ENCODE data around the gene ADCY3. TPM values are rescaled to one million over a fixed set of nuclear protein-coding genes. Genes with fewer than 3 reads are reported as not detected.

ADCY3 gene
- polyA plus RNA-seq, 1 donor (not counting 4 experiments of a cell fraction or from before 2014, with no cell fraction given): 33.2 TPM

DNA sequence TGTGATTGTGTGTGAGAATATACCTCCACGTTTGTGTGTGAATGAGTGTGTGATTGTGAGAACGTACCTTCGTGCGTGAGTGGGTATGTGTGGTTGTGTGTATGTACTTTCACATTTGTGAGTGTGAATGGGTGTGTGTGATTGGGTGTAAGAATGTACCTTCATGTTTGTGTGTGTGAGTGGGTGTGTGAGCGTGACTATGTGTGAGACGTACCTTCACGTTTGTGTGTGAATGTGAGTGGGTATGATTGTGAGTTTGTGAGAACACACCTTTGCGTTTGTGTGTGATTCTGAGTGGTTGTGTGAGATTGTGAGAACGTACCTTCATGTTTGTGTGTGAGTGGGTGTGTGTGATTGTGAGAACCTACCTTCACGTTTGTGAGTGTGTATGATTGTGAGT is 5.8 kb upstream of the ADCY3 start:
- no peak overlapping the region for H2AFZ ChIP-seq (ENCODE audit: control insufficient read depth, low read length)

DNA sequence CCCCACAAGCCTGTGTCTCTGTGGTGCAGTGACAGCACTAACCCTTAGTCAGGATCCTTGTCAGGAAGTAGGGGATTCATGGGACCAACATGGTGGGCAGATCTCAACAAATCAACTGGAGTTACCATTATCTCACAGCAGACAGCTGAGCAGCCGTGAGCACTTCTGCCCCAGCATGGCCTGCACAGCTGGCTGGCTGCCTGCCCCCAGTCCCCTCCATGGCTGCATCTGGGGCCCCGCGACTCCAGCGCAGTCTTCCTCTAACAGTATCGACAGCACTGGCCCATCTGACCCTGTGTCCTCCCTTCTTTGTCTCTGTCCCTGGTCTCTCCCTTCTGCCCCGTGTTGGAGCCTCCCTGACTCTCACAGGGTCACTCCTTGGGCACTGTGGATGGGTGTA is 4.7 kb upstream of the ADCY3 start:
- no peaks in the 10 kb centered on the region for H4K20me1 ChIP-seq (ENCODE audit: control insufficient read depth, extremely low read depth, insufficient read depth, low read length)
- H2AFZ ChIP-seq (ENCODE audit: control insufficient read depth, low read length): no peak overlapping the region
- dilution Hi-C loops (cut with MboI; ENCODE audit: extremely low pct_ligation_motif_present, low sequenced_read_pairs): no loop called here
- H3K4me2 ChIP-seq (ENCODE audit: control insufficient read depth, extremely low read depth, insufficient read depth, low read depth, low read length): no peak overlapping the region
- TF ChIP-seq, protein P1, sequence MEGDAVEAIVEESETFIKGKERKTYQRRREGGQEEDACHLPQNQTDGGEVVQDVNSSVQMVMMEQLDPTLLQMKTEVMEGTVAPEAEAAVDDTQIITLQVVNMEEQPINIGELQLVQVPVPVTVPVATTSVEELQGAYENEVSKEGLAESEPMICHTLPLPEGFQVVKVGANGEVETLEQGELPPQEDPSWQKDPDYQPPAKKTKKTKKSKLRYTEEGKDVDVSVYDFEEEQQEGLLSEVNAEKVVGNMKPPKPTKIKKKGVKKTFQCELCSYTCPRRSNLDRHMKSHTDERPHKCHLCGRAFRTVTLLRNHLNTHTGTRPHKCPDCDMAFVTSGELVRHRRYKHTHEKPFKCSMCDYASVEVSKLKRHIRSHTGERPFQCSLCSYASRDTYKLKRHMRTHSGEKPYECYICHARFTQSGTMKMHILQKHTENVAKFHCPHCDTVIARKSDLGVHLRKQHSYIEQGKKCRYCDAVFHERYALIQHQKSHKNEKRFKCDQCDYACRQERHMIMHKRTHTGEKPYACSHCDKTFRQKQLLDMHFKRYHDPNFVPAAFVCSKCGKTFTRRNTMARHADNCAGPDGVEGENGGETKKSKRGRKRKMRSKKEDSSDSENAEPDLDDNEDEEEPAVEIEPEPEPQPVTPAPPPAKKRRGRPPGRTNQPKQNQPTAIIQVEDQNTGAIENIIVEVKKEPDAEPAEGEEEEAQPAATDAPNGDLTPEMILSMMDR (optimal IDR thresholded peaks at IDR 0.05 in 1 of 3, IDR thresholded peaks at IDR 0.05 in 1 of 3, conservative IDR thresholded peaks at IDR 0.05 in 1 of 3; ENCODE audit: extremely low read depth in 1 of 3, insufficient read depth in 2 of 3, low read length in 3 of 3): no peak
- TF ChIP-seq EZH2 (IDR thresholded peaks at IDR 0.05; ENCODE audit: low read length): no peak
- DNase-seq (ENCODE audit: low read depth, low spot score) (no peak), FAIRE-seq (no peak)
- H3K4me1 ChIP-seq (ENCODE audit: control insufficient read depth, extremely low read depth, insufficient read depth, low read length): peaks cover 19% of the 10 kb centered on the region
- no peak overlapping the region for H3K27ac ChIP-seq (ENCODE audit: control insufficient read depth, insufficient read depth, low read length)
- H3K4me3 ChIP-seq (ENCODE audit: control insufficient read depth in 2 of 3, extremely low read depth in 1 of 3, insufficient read depth in 2 of 3, low read depth in 1 of 3, low read length in 3 of 3): no peak overlapping the region
- no peak overlapping the region for H3K9ac ChIP-seq (ENCODE audit: control insufficient read depth, extremely low read depth, insufficient read depth, low read length)
- H3K9me1 ChIP-seq (ENCODE audit: control insufficient read depth, extremely low read depth, insufficient read depth, low read length): no peaks in the 10 kb centered on the region
- no peaks in the 10 kb centered on the region for H3K27me3 ChIP-seq (ENCODE audit: control insufficient read depth, extremely low read depth, insufficient read depth, low read length)
- H3K36me3 ChIP-seq (ENCODE audit: control insufficient read depth in 2 of 2, extremely low read depth in 1 of 2, insufficient read depth in 2 of 2, low read length in 2 of 2): no peaks in the 10 kb centered on the region
- no peaks in the 10 kb centered on the region for H3K79me2 ChIP-seq (ENCODE audit: control insufficient read depth, insufficient read depth, low read length)
- no peaks in the 10 kb centered on the region for H3K9me3 ChIP-seq (ENCODE audit: control insufficient read depth, low read depth, low read length)

More for the DNA sequence above, 5.8 kb upstream of the ADCY3 start:
- dilution Hi-C loops (cut with MboI; ENCODE audit: extremely low pct_ligation_motif_present, low sequenced_read_pairs): no loop called here
- no peaks in the 10 kb centered on the region for H4K20me1 ChIP-seq (ENCODE audit: control insufficient read depth, extremely low read depth, insufficient read depth, low read length)
- no peak overlapping the region for H3K9ac ChIP-seq (ENCODE audit: control insufficient read depth, extremely low read depth, insufficient read depth, low read length)
- H3K27me3 ChIP-seq (ENCODE audit: control insufficient read depth, extremely low read depth, insufficient read depth, low read length): no peaks in the 10 kb centered on the region
- H3K9me1 ChIP-seq (ENCODE audit: control insufficient read depth, extremely low read depth, insufficient read depth, low read length): no peaks in the 10 kb centered on the region
- peaks cover 23% of the 10 kb centered on the region for H3K4me1 ChIP-seq (ENCODE audit: control insufficient read depth, extremely low read depth, insufficient read depth, low read length)
- no peaks in the 10 kb centered on the region for H3K9me3 ChIP-seq (ENCODE audit: control insufficient read depth, low read depth, low read length)
- FAIRE-seq (no peak), DNase-seq (ENCODE audit: low read depth, low spot score) (no peak)
- H3K27ac ChIP-seq (ENCODE audit: control insufficient read depth, insufficient read depth, low read length): no peak overlapping the region
- no peak for TF ChIP-seq EZH2 (IDR thresholded peaks at IDR 0.05; ENCODE audit: low read length)
- TF ChIP-seq, protein P1 (optimal IDR thresholded peaks at IDR 0.05 in 1 of 3, IDR thresholded peaks at IDR 0.05 in 1 of 3, conservative IDR thresholded peaks at IDR 0.05 in 1 of 3; ENCODE audit: extremely low read depth in 1 of 3, insufficient read depth in 2 of 3, low read length in 3 of 3): no peak
- no peaks in the 10 kb centered on the region for H3K36me3 ChIP-seq (ENCODE audit: control insufficient read depth in 2 of 2, extremely low read depth in 1 of 2, insufficient read depth in 2 of 2, low read length in 2 of 2)
- no peaks in the 10 kb centered on the region for H3K79me2 ChIP-seq (ENCODE audit: control insufficient read depth, insufficient read depth, low read length)
- H3K4me2 ChIP-seq (ENCODE audit: control insufficient read depth, extremely low read depth, insufficient read depth, low read depth, low read length): no peak overlapping the region
- no peak overlapping the region for H3K4me3 ChIP-seq (ENCODE audit: control insufficient read depth in 2 of 3, extremely low read depth in 1 of 3, insufficient read depth in 2 of 3, low read depth in 1 of 3, low read length in 3 of 3)

All from keratinocyte (primary cell).